ENCODE results near the gene RTKN2.

GRCh38 chr10:62193479-62193878 lies 75.2 kb downstream of the RTKN2 start:
- TF ChIP-seq CTCF (IDR thresholded peaks at IDR 0.05; ENCODE audit: low read depth, low read length), result no peak
- no peak for TF ChIP-seq EZH2phosphoT487 (IDR thresholded peaks at IDR 0.05; ENCODE audit: low read depth)
